ENCODE results near the gene MACROH2A1.

GRCh38 chr5:135289651-135290050, 109.4 kb downstream of the MACROH2A1 start:
- TF ChIP-seq EZH2 (optimal IDR thresholded peaks at IDR 0.05; ENCODE audit: low read depth, low read length) (no peak), CTCF (IDR thresholded peaks at IDR 0.05; ENCODE audit: low read length) (no peak), EZH2phosphoT487 (IDR thresholded peaks at IDR 0.05; ENCODE audit: low read length) (no peak)
